Measurements from ENCODE around the gene TLR7. TPM values are rescaled to one million over a fixed set of nuclear protein-coding genes. Genes with fewer than 3 reads are reported as not detected.

Gene TLR7
- 7.8 TPM for total RNA-seq
- long read RNA-seq, full-length matches to known transcripts = 1 of 5 reads
- long read RNA-seq, partial matches to known transcripts = 3 of 5 reads
- long read RNA-seq, other reads (novel, unspliced or antisense) = 1 of 5 reads

- no peaks in the 10 kb centered on the region for H3K9me3 ChIP-seq
- DNase-seq (no peak), ATAC-seq (no peak)
- no peaks in the 10 kb centered on the region for H3K27me3 ChIP-seq (ENCODE audit: low read depth)
- H3K27ac ChIP-seq = no peak within 1 kb of the TSS
- TF ChIP-seq CTCF (IDR thresholded peaks at IDR 0.05) = no peak
- no peaks in the 10 kb centered on the region for H3K4me1 ChIP-seq
- intact Hi-C loops (cut with DNase I) = no loop called here
- H3K36me3 ChIP-seq = no peaks in the 10 kb centered on the region
- H3K4me3 ChIP-seq = no peak within 1 kb of the TSS
These were observed at the start of gene TLR7 for GRCh38 chrX:12866451-12867377. TSS of gene TLR7 (plus strand) at chrX:12867072. CDS start at chrX:12867579, 507 bp downstream.

DNA sequence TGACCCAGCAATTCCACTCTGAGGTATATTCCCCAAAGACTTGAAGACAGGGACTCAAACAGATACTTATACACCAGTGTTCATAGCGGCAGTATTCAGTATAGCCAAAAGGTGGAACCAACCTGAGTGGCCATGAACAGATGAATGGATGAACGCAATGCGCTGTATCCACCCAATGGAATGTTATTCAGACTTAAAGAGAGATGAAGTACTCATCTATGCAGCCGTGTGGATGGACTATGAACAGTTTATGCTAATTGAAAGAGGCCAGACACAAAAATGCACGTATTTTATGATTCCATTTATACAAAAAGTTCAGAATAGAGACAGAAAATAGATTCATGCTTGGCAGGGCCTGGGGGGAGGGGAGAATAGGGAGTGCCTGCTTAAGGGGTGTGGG, 49.3 kb upstream of the TLR7 start:
- H3K27ac ChIP-seq = no peak overlapping the region
- ATAC-seq (no peak), DNase-seq (no peak)
- H3K9me3 ChIP-seq = no peaks in the 10 kb centered on the region
- peaks cover 13% of the 10 kb centered on the region for H3K36me3 ChIP-seq
- H3K4me3 ChIP-seq = no peak overlapping the region
- no peaks in the 10 kb centered on the region for H3K4me1 ChIP-seq
- intact Hi-C loops (cut with DNase I) = no loop called here
- no peak for TF ChIP-seq CTCF (IDR thresholded peaks at IDR 0.05)
- no peaks in the 10 kb centered on the region for H3K27me3 ChIP-seq (ENCODE audit: low read depth)

DNA sequence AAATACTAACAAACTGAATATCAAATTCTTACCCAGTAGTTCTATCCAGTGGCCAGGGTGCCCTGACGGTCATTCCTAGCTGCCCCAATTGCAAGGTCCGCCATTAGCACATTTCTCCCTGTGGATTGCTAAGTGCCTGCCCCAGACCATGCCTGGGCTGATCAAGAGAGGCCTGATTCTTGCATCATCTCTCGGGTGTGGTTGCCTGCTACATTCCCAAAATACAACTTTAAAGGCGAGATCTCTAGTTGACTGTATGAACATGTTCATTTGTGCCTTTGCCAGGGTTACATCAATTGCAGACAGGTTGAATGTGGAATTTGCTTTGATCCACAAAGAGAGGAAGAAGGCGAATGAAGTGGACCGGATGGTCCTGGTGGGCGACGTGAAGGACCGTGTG, 47.6 kb upstream of the TLR7 start:
- no peak for TF ChIP-seq CTCF (IDR thresholded peaks at IDR 0.05)
- no peaks in the 10 kb centered on the region for H3K4me1 ChIP-seq
- intact Hi-C loops (cut with DNase I) = no loop called here
- no peaks in the 10 kb centered on the region for H3K9me3 ChIP-seq
- DNase-seq (no peak), ATAC-seq (no peak)
- no peaks in the 10 kb centered on the region for H3K27me3 ChIP-seq (ENCODE audit: low read depth)
- no peak overlapping the region for H3K4me3 ChIP-seq
- H3K27ac ChIP-seq = no peak overlapping the region
- peaks cover 13% of the 10 kb centered on the region for H3K36me3 ChIP-seq

DNA sequence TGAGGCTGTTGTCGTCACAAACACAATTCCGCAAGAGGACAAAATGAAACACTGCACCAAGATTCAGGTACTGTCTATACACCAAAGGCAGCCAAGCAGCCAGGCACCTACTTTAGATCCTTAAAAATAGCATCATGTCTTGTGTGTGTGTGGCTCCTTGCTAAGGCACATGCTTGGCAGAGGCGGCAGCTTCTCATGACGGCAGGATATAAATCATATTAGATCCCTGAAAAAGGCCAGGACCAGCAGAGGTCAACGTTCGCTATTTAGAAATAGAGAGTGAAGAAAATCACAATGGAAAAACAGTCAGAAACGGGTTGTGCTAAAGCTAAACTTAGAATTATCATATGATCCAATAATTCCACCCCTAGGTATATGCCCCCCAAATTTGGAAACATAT, 46.1 kb upstream of the TLR7 start:
- no peaks in the 10 kb centered on the region for H3K9me3 ChIP-seq
- DNase-seq (no peak), ATAC-seq (no peak)
- no peak for TF ChIP-seq CTCF (IDR thresholded peaks at IDR 0.05)
- H3K36me3 ChIP-seq = peaks cover 13% of the 10 kb centered on the region
- no peak overlapping the region for H3K4me3 ChIP-seq
- no peaks in the 10 kb centered on the region for H3K4me1 ChIP-seq
- no peaks in the 10 kb centered on the region for H3K27me3 ChIP-seq (ENCODE audit: low read depth)
- no peak overlapping the region for H3K27ac ChIP-seq
- intact Hi-C loops (cut with DNase I) = no loop called here

DNA sequence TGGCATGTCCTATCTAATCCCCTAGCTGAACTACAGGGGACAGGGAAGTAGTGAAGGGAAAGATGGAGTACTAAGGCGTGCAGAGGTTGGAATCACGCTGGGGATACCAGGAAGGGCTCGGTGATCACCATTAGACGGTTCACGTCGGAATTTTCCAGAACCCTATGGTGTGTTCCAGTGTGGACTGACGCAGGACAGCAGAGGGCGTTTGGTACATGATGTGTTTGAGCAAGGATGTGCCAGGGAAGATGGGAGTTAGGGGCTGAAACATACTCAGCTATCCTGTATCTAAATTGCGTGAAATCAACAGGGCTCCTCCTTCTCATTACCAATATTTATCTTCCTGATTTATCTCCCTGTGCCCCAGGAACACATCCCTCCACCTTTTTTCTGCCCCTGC, 41.9 kb upstream of the TLR7 start:
- ATAC-seq = no peak
- no peak for DNase-seq
- no peak for TF ChIP-seq CTCF (IDR thresholded peaks at IDR 0.05)
- no peaks in the 10 kb centered on the region for H3K4me1 ChIP-seq
- intact Hi-C loops (cut with DNase I) = no loop called here
- no peak overlapping the region for H3K27ac ChIP-seq
- H3K27me3 ChIP-seq (ENCODE audit: low read depth) = no peaks in the 10 kb centered on the region
- peaks cover 13% of the 10 kb centered on the region for H3K36me3 ChIP-seq
- no peaks in the 10 kb centered on the region for H3K9me3 ChIP-seq
- H3K4me3 ChIP-seq = no peak overlapping the region
